GM10847 (cell line): ENCODE data around the gene EDEM2.

ENCODE experiments used
- POLR2A ChIP-seq: IDR thresholded peaks from 2 replicates; pipeline ENCODE4 v1.6.1; 2011; ENCODE audit not compliant: insufficient read length; ENCODE audit errors: extremely low read depth

Gene EDEM2

GRCh38 chr20:35134880-35135279 lies 12.3 kb downstream of the EDEM2 start:
- TF ChIP-seq POLR2A: no peak

- no peak for TF ChIP-seq POLR2A
These were observed 12.7 kb downstream of the EDEM2 start for GRCh38 chr20:35134472-35134871.

GRCh38 chr20:35133735-35134134 lies 13.4 kb downstream of the EDEM2 start:
- TF ChIP-seq POLR2A: no peak

GRCh38 chr20:35133031-35133430 lies 14.1 kb downstream of the EDEM2 start:
- TF ChIP-seq POLR2A: no peak

GRCh38 chr20:35131934-35132333 lies 15.2 kb downstream of the EDEM2 start:
- TF ChIP-seq POLR2A: no peak

- TF ChIP-seq POLR2A: no peak
These were observed 17.5 kb downstream of the EDEM2 start for GRCh38 chr20:35129647-35130069.

- no peak for TF ChIP-seq POLR2A
These were observed 21.4 kb downstream of the EDEM2 start for GRCh38 chr20:35125753-35126152.

GRCh38 chr20:35122756-35123405 lies 24.3 kb downstream of the EDEM2 start:
- no peak for TF ChIP-seq POLR2A

GRCh38 chr20:35121186-35121585 lies 25.9 kb downstream of the EDEM2 start:
- TF ChIP-seq POLR2A: no peak

GRCh38 chr20:35120012-35120701 lies 27.0 kb downstream of the EDEM2 start:
- no peak for TF ChIP-seq POLR2A

- no peak for TF ChIP-seq POLR2A
These were observed 29.5 kb downstream of the EDEM2 start for GRCh38 chr20:35117629-35118028.

GRCh38 chr20:35117196-35117595 lies 29.9 kb downstream of the EDEM2 start:
- TF ChIP-seq POLR2A: no peak

- no peak for TF ChIP-seq POLR2A
These were observed 30.9 kb downstream of the EDEM2 start for GRCh38 chr20:35116258-35116657.

GRCh38 chr20:35115606-35116005 lies 31.5 kb downstream of the EDEM2 start:
- no peak for TF ChIP-seq POLR2A

GRCh38 chr20:35111141-35111888 lies 35.8 kb downstream of the EDEM2 start:
- TF ChIP-seq POLR2A: no peak

- TF ChIP-seq POLR2A: no peak
These were observed 38.2 kb downstream of the EDEM2 start for GRCh38 chr20:35108921-35109320.

GRCh38 chr20:35106827-35107380 lies 40.2 kb downstream of the EDEM2 start:
- no peak for TF ChIP-seq POLR2A
